ENCODE measurements around the gene KMT5C.

- TF ChIP-seq ZSCAN18 (CRISPR knock-in tag; IDR thresholded peaks at IDR 0.05): no peak
- no peak for TF ChIP-seq USF2 (CRISPR knock-in tag; IDR thresholded peaks at IDR 0.05)
- TF ChIP-seq TCF7 (CRISPR knock-in tag; IDR thresholded peaks at IDR 0.05; ENCODE audit: low read depth): no peak
- TF ChIP-seq JUN (CRISPR knock-in tag; IDR thresholded peaks at IDR 0.05): no peak
- TF ChIP-seq HMGA2 (CRISPR knock-in tag; IDR thresholded peaks at IDR 0.05): no peak
- TF ChIP-seq TEAD4 (CRISPR knock-in tag; IDR thresholded peaks at IDR 0.05): no peak
- no peak for TF ChIP-seq FOXP4 (CRISPR knock-in tag; IDR thresholded peaks at IDR 0.05)
- TF ChIP-seq CTCF (IDR thresholded peaks at IDR 0.05): no peak
- no peak for TF ChIP-seq ERG (CRISPR knock-in tag; IDR thresholded peaks at IDR 0.05)
- TF ChIP-seq SP1 (CRISPR knock-in tag; conservative IDR thresholded peaks at IDR 0.05): no peak
- no peak for TF ChIP-seq ATF3 (CRISPR knock-in tag; conservative IDR thresholded peaks at IDR 0.05)
- TF ChIP-seq, protein P1, sequence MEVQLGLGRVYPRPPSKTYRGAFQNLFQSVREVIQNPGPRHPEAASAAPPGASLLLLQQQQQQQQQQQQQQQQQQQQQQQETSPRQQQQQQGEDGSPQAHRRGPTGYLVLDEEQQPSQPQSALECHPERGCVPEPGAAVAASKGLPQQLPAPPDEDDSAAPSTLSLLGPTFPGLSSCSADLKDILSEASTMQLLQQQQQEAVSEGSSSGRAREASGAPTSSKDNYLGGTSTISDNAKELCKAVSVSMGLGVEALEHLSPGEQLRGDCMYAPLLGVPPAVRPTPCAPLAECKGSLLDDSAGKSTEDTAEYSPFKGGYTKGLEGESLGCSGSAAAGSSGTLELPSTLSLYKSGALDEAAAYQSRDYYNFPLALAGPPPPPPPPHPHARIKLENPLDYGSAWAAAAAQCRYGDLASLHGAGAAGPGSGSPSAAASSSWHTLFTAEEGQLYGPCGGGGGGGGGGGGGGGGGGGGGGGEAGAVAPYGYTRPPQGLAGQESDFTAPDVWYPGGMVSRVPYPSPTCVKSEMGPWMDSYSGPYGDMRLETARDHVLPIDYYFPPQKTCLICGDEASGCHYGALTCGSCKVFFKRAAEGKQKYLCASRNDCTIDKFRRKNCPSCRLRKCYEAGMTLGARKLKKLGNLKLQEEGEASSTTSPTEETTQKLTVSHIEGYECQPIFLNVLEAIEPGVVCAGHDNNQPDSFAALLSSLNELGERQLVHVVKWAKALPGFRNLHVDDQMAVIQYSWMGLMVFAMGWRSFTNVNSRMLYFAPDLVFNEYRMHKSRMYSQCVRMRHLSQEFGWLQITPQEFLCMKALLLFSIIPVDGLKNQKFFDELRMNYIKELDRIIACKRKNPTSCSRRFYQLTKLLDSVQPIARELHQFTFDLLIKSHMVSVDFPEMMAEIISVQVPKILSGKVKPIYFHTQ (CRISPR knock-in tag; IDR thresholded peaks at IDR 0.05): no peak
Observed at GRCh38 chr19:55304279-55304978, 35.2 kb upstream of the KMT5C start.
